ENCODE data around the gene NMBR.
"Not testable (repeated sequence)": the region's sequence is repeated elsewhere in the genome, so short reads cannot be mapped to it uniquely, and the experiment has no call there.

DNA sequence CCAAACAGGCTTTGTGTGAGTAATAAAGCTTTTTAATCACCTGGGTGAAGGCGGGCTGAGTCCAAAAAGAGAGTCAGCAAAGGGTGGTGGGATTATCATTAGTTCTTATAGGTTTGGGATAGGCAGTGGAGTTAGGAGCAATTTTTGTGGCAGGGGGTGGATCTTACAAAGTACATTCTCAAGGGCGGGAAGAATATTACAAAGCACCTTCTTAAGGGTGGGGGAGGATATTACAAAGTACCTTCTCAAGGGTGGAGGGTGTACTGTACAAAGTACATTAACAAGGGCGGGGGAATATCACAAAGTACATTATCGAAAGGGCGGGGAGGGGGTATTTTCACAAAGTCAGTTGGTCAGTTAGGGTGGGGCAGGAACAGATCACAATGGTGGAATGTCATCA, 42.1 kb downstream of the NMBR start:
- TF ChIP-seq, protein P1, sequence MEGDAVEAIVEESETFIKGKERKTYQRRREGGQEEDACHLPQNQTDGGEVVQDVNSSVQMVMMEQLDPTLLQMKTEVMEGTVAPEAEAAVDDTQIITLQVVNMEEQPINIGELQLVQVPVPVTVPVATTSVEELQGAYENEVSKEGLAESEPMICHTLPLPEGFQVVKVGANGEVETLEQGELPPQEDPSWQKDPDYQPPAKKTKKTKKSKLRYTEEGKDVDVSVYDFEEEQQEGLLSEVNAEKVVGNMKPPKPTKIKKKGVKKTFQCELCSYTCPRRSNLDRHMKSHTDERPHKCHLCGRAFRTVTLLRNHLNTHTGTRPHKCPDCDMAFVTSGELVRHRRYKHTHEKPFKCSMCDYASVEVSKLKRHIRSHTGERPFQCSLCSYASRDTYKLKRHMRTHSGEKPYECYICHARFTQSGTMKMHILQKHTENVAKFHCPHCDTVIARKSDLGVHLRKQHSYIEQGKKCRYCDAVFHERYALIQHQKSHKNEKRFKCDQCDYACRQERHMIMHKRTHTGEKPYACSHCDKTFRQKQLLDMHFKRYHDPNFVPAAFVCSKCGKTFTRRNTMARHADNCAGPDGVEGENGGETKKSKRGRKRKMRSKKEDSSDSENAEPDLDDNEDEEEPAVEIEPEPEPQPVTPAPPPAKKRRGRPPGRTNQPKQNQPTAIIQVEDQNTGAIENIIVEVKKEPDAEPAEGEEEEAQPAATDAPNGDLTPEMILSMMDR (IDR thresholded peaks at IDR 0.05; ENCODE audit: poor library complexity, severe bottlenecking), result not testable (repeated sequence)
- not testable (repeated sequence) for TF ChIP-seq EP300 (conservative IDR thresholded peaks at IDR 0.05; ENCODE audit: poor library complexity, severe bottlenecking)

Measured in neural cell (in vitro differentiated cells).